ENCODE data around the gene MAN1C1. TPM values are rescaled to one million over a fixed set of nuclear protein-coding genes. Genes with fewer than 3 reads are reported as not detected.

MAN1C1 gene
- polyA plus RNA-seq, 3 donors from 2014 or later: 0.48 to 2.8 (median 1.2) TPM

DNA sequence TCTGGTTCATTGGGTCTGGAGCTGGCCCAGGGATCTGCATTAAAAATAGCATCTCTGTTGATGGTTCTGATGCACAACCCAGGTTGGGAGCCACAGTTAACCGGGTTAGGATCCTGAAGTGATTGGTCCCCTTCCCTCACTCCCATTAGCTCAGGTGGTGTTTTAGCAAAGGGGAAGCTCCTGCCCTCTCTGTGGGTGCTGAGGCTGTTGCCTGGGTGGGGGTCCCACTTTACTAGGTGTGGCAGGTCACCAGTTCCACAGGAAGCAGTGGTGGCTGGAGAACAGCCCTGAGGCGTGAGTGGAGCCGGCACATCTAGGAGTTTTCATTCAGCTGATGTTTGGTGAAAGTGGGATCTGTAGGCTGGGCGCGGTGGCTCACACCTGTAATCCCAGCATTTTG lies 86.5 kb downstream of the MAN1C1 start:
- Mint-ChIP-seq H3K27me3 (ENCODE audit: low read depth in 3 of 3) (peaks cover 3 to 16% (median 7%) of the 10 kb centered on the region in 3 donors), H3K27ac (no peak overlapping the region), H3K4me1 (peaks cover 21 to 22% of the 10 kb centered on the region in 2 donors), H3K36me3 (peaks cover 0 to 17% (median 3%) of the 10 kb centered on the region in 3 donors), H3K9me3 (no peaks in the 10 kb centered on the region), H3K4me3 (no peak overlapping the region)
- DNase-seq: no peak

DNA sequence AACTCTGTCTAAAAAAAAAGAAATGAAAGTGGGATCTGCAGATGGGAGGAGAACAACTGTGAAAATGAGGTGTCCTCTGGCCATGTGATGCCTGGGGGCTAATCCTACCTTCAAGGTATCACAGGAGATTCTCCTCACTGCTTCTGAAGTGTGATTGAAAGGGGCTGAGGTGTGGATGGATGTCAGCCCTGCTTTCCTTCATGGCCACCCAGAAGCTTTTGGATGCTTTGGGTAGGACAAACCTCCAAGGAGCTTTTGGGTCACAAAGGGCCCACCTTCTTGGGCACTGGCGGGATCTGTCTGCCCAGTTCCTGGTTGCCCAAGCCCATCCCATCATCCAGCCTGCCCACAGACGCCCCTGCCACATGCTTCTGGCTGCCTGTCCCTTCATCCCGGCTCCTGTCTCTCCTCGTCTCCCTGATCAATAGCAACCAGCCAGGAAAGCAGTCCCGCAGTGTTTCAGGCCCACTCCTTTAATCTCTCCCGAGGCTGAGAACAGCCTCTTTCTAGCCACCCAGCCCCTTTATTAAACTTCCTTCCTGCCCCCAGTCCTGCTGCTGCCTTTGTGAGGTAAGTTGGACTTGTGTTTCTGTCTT lies 87.2 kb downstream of the MAN1C1 start:
- no peak for DNase-seq
- H3K4me1 Mint-ChIP-seq: peaks cover 21 to 22% of the 10 kb centered on the region in 2 donors
- peaks cover 3 to 16% (median 7%) of the 10 kb centered on the region in 3 donors for H3K27me3 Mint-ChIP-seq (ENCODE audit: low read depth in 3 of 3)
- H3K4me3 Mint-ChIP-seq: peak overlapping the region in 1 of 5 donors; percentile 59
- peak overlapping the region in 1 of 6 donors; percentile 16 for H3K27ac Mint-ChIP-seq
- H3K9me3 Mint-ChIP-seq: no peaks in the 10 kb centered on the region
- H3K36me3 Mint-ChIP-seq: peaks cover 0 to 17% (median 3%) of the 10 kb centered on the region in 3 donors

DNA sequence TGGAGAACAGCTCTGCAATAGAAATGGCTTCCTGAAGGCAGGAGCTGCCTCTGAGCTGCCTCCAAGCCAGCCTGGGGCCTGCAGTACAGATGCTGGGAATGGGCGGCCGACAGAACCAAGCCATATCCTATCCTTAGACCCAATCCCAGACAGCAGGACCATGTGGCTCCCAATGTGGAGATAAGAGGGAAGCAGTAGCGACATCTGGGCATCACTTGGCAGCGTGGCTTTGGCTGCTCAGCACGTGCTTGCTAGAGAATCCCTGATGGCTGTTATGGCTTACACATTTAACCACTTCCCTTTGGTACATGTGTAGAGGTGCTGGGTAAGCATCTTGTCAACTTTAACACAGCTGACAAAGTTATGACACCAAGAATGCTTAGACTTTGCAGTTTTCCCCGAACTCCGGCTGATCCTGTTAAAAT lies 87.7 kb downstream of the MAN1C1 start:
- Mint-ChIP-seq H3K4me3 (peak overlapping the region; percentile 10 to 67 (median 57)), H3K4me1 (peaks cover 21 to 22% of the 10 kb centered on the region in 2 donors), H3K9me3 (no peaks in the 10 kb centered on the region), H3K27me3 (ENCODE audit: low read depth in 3 of 3) (peaks cover 3 to 16% (median 7%) of the 10 kb centered on the region in 3 donors), H3K36me3 (peaks cover 0 to 17% (median 3%) of the 10 kb centered on the region in 3 donors), H3K27ac (peak overlapping the region in 2 of 6 donors; percentile 37 to 74)
- DNase-seq: peak; percentile 63 to 70 (median 69)

DNA sequence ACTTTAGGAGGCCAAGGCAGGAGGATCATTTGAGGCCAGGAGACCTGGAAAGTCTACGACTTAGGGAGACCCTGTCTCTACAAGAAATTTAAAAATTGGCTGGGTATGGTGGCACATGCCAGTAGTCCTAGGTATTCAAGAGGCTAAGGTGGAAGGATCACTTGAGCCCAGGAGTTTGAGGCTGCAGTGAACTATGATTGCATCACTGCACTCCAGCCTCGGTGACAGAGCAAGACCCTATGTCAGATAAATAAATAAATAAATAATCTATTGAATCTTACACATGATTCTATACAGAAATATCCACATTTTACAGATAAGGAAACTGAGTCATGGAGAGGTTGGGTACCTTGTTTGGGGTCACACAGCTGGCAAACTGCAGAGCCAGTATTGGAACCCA lies 89.1 kb downstream of the MAN1C1 start:
- Mint-ChIP-seq H3K27ac (no peak overlapping the region), H3K4me3 (no peak overlapping the region), H3K9me3 (no peaks in the 10 kb centered on the region), H3K36me3 (peaks cover 0 to 13% (median 3%) of the 10 kb centered on the region in 3 donors), H3K4me1 (peaks cover 21 to 22% of the 10 kb centered on the region in 2 donors), H3K27me3 (ENCODE audit: low read depth in 3 of 3) (peaks cover 3 to 16% (median 7%) of the 10 kb centered on the region in 3 donors)
- no peak for DNase-seq

DNA sequence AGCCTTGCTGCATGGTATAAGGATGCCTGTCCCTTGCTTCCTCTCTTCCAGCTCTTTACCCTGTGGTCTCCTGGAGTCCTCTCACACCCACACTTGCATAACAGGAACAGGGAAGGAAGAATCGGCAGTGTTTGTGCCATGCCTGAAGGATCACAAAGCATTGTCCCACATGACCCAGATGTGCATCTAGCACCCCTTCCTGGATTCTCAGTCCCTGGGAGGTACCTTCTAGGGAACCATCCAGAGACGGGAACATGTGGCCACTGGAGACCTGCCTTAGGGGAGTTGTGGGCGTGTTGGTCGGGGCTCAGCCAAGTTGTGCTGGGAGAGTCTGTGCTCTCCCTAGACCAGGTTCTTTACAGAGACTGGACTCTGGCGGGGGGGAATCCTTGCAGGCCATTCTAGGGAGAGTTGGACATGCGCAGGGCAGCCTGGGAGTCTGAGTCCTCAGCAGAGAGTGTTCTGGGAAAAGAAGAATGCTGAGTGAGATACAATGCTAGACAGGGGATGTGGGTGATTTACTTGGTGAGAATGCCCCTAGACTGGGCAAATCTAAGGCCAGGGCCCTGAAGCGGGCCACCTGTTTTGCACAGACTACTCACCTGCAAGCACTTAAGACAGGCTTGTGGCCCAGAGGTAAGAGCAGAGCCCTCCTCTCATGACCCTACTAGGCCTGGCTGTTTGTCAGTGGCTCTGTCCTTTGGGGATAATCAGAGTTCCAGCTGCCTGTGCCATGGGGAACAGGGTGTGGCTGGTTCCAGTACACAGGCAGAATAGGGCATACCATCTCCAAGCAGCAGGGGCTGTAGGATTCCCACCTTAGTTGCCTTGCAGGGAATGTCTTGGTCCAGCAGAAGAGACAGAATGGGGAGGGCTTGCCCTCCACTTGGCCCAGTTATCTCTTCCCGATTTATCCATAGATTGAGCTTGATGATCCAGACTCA lies 89.8 kb downstream of the MAN1C1 start:
- no peaks in the 10 kb centered on the region for H3K9me3 Mint-ChIP-seq
- peaks cover 0 to 12% (median 3%) of the 10 kb centered on the region in 3 donors for H3K36me3 Mint-ChIP-seq
- no peak overlapping the region for H3K27ac Mint-ChIP-seq
- no peak overlapping the region for H3K4me3 Mint-ChIP-seq
- H3K27me3 Mint-ChIP-seq (ENCODE audit: low read depth in 3 of 3): peaks cover 3 to 16% (median 7%) of the 10 kb centered on the region in 3 donors
- peaks cover 25 to 26% of the 10 kb centered on the region in 2 donors for H3K4me1 Mint-ChIP-seq
- no peak for DNase-seq

DNA sequence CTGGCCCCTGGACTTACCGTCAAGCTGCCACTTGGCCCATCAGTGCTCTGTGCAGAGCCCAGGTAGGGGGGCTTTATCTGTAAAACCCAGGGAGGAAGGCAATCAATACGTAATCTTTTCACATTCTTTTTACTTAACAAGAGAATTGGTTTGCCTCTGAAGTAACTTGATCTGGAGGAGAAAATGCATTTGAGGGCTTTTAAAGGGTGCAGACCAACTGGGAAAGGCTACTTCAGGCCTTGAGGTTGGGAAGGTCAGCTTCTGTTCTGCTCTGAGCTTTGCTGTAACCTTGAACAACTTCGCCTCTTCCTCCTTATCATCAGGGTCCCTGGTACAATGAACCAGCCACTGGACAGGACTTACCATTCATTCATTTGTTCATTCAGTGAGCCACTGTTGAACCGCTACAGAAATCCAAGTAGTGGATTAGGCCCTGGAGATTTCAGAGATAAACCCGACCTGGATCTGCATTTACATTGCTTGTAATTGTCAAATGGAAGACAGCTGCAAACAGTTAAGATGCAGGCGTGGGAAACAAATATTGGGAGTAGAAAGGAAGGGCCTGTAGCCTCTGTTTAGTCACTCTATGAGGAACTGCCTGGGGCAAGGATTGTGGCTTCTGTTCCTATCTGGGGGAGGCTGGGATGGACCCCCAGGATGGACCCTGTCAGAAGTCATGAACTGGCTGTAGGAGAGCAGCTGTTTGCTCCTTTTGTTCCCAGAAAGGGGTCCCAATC lies 90.9 kb downstream of the MAN1C1 start:
- Mint-ChIP-seq H3K9me3 (no peaks in the 10 kb centered on the region), H3K27me3 (ENCODE audit: low read depth in 3 of 3) (peaks cover 5 to 17% (median 5%) of the 10 kb centered on the region in 3 donors), H3K36me3 (peaks cover 0 to 11% (median 0%) of the 10 kb centered on the region in 3 donors), H3K4me3 (no peak overlapping the region), H3K4me1 (peaks cover 35 to 36% of the 10 kb centered on the region in 2 donors), H3K27ac (no peak overlapping the region)
- no peak for DNase-seq

DNA sequence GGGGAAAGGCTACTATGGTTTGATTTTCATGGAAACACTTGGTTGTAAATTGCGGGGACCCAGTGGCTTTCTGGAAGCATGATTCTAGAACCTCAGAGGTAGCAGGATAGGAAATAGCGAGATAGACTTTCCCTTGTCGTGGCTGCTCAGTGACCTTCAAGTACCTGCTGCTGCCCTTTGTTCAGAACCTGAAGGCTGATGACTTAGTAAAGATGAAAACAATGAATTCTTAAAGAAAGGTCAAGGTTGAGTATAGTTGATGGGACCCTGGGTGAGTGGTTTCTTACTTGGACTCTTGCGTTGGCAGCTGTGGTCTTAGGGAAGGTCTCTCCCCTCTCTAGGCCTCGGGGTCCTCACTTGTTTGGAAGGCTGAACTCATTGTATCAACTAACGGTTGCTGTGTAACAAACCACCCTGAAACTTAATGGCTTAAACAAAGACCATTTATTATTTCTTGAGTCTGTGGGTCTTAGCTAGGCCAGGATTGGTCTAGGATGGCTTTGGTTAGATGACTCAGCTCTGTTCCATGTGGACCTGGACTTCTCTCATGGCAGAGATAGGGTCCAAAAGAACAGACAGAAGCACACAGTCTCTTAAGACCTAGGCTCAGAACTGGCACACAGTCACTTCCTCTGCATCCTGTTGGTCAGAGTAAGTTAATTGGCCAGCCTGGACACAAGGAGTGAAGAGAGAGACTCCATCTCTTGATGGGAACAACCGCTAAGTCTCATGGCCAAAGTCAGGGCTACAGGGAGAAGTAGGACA lies 94.2 kb downstream of the MAN1C1 start:
- DNase-seq: no peak
- Mint-ChIP-seq H3K9me3 (no peaks in the 10 kb centered on the region), H3K27me3 (ENCODE audit: low read depth in 3 of 3) (peaks cover 0 to 6% (median 2%) of the 10 kb centered on the region in 3 donors), H3K27ac (peak overlapping the region in 1 of 6 donors; percentile 40), H3K4me3 (no peak overlapping the region), H3K36me3 (peaks cover 0 to 5% (median 0%) of the 10 kb centered on the region in 3 donors), H3K4me1 (peaks cover 14 to 16% of the 10 kb centered on the region in 2 donors)

DNA sequence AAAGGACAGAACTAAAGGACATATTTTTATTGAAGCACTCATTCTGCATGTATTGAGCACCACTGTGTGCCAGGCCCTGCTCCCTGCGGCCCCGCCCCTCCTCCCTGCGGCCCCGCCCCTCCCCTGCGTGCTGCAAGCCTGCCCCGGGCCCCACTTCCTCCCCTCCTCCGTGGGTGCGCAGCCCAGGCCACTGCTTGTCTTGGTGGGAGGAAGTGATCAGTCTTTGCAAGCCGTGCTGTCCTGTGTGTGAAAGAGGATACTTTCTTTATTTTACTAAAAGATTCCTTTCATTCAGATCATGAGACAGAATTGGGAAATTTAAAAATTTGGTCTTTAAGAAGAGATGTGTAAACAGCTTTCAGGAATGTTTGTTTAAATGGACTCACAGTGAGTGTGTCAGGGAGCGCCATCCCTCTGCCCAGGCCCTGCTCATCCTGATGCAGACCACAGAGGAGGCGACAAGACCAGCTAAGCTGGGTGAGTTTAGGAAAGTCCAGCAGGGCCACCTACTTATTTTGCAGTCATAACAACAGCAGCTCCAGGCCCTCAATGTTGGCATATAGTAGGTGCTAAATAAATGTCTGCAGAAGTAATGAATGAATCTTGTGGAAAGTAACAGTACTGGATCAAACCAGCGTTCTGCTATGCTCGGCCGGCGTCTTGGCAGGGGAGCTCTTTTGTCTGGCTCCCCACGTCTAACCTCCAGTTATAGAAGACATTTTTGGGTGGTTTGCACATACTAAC lies 95.1 kb downstream of the MAN1C1 start:
- peaks cover 0 to 6% (median 2%) of the 10 kb centered on the region in 3 donors for H3K27me3 Mint-ChIP-seq (ENCODE audit: low read depth in 3 of 3)
- H3K36me3 Mint-ChIP-seq: peaks cover 0 to 5% (median 0%) of the 10 kb centered on the region in 3 donors
- H3K4me1 Mint-ChIP-seq: peaks cover 14 to 16% of the 10 kb centered on the region in 2 donors
- no peaks in the 10 kb centered on the region for H3K9me3 Mint-ChIP-seq
- H3K27ac Mint-ChIP-seq: peak overlapping the region in 5 of 6 donors; percentile 34 to 61 (median 40)
- peak overlapping the region; percentile 22 to 79 (median 54) for H3K4me3 Mint-ChIP-seq
- peak; percentile 20 to 38 (median 25) for DNase-seq

DNA sequence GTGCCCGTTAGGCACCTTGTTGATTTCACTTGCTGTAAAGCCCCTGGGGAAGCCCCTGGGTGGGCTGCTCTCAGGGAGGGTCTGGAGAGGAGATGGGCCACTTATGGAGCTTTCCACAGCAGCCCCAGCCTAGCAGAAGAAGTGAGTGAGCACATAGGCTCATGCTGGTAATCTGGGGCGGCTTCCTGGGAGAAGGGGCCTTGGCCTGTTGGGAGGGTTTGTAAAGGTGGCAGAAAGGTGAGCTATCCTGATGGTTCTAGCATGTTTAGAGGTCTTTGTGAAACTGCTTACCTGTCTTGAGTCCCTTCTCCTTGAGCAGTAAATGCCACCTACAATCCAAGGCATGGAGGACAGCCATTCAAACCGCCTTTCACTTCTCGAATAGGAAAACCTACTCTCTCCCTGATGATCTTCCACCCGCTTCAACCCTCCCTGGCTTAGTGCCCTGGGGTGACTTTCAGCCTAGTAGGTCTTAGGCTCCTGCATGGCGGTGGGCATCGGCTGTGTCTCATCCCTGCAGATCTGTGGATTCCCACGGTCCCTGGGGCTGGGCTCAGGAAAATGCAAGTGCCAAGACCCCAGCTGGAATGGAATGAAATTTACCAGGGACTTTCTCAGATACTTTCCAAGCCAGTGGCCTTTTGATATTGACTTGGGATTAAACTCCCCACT lies 95.8 kb downstream of the MAN1C1 start:
- no peak overlapping the region for H3K27ac Mint-ChIP-seq
- H3K27me3 Mint-ChIP-seq (ENCODE audit: low read depth in 3 of 3): peaks cover 0 to 5% (median 2%) of the 10 kb centered on the region in 3 donors
- peaks cover 0 to 3% (median 0%) of the 10 kb centered on the region in 3 donors for H3K36me3 Mint-ChIP-seq
- no peak for DNase-seq
- H3K9me3 Mint-ChIP-seq: no peaks in the 10 kb centered on the region
- H3K4me3 Mint-ChIP-seq: no peak overlapping the region
- peaks cover 14 to 16% of the 10 kb centered on the region in 2 donors for H3K4me1 Mint-ChIP-seq

DNA sequence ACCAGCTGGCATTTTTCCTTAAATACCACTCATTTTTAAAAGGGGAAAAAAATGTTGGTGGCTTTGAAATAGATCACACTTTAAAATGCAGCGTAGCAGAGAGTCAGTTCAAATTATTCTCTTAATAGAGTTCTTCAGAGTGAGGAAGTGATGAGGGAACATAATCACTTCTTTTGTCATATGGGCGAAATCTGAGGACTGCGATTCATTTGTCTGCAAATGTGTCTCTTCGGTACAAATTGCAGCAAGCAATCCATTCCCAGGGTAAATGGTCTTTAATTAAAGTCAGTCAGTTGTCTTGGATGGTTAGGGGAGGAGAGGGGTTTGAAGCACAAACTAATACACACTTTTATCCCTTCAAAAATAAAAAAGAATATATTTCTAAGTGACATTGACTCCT lies 97.4 kb downstream of the MAN1C1 start:
- no peak overlapping the region for H3K4me3 Mint-ChIP-seq
- peaks cover 14 to 16% of the 10 kb centered on the region in 2 donors for H3K4me1 Mint-ChIP-seq
- H3K27ac Mint-ChIP-seq: no peak overlapping the region

DNA sequence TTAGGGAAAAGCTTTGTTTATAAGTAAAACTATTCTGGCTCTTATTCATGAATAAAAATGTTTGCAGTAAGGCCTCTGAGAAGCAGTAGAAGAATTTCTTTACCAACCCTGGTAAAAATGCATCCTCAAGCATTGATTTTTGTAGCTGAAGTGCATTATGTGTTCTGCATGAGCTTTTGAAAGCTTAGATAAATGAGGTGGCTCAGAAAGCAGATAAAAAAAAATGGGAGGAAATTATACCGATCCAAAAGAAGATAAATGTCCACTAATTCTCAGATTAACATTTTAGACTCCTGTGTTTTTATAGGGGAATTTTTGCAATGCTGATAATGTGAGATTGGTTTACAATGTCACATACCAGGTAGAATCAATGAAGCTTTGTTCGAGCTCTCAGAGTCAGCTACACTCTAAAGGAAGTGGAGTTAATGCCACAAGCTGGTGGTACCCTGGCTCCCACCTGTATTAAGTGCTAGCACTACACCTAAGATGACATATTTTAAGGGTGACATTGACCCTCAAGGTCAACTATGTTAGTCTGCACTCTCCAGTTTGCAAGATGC lies 97.9 kb downstream of the MAN1C1 start:
- Mint-ChIP-seq H3K36me3 (peaks cover 0 to 7% (median 0%) of the 10 kb centered on the region in 3 donors), H3K9me3 (no peaks in the 10 kb centered on the region), H3K27ac (no peak overlapping the region), H3K27me3 (ENCODE audit: low read depth in 3 of 3) (peaks cover 2 to 5% (median 5%) of the 10 kb centered on the region in 3 donors), H3K4me3 (no peak overlapping the region), H3K4me1 (peaks cover 14 to 16% of the 10 kb centered on the region in 2 donors)
- DNase-seq: no peak

More for the DNA sequence above, 97.4 kb downstream of the MAN1C1 start:
- H3K9me3 Mint-ChIP-seq: no peaks in the 10 kb centered on the region
- H3K27me3 Mint-ChIP-seq (ENCODE audit: low read depth in 3 of 3): peaks cover 2 to 5% (median 5%) of the 10 kb centered on the region in 3 donors
- no peak for DNase-seq
- peaks cover 0 to 7% (median 0%) of the 10 kb centered on the region in 3 donors for H3K36me3 Mint-ChIP-seq

All from immature natural killer cell (primary cell).